HepG2 (cell line): ENCODE data around the gene TBC1D16. TPM values are rescaled to one million over a fixed set of nuclear protein-coding genes. Genes with fewer than 3 reads are reported as not detected.

Source experiments
- CAMTA2 ChIP-seq: sonication (generic); formaldehyde crosslinking; IDR thresholded peaks from 2 replicates; pipeline ENCODE4 v1.4.0; 2020; ENCODE audit warnings: mild to moderate bottlenecking, missing genetic modification reagents, borderline replicate concordance
- ETV6 ChIP-seq: sonication (generic); formaldehyde crosslinking; conservative IDR thresholded peaks from 2 replicates; pipeline ENCODE4 v1.4.0; 2020; ENCODE audit warnings: missing genetic modification reagents
- FOXP1 ChIP-seq, 2 experiments: fragments of 450-650 bp in 1 of 2; IDR thresholded peaks; 2 replicates each; pipeline ENCODE4 v1.6.1; 2017 to 2018; ENCODE audit warnings: antibody characterized with exemption in 1 of 2
- HNF4G ChIP-seq, 2 experiments: sonication (generic) in 1 of 2; formaldehyde crosslinking in 1 of 2; IDR thresholded peaks; 2 replicates each; pipeline versions ENCODE4 v1.4.0 to v1.6.1; 2011 to 2020; ENCODE audit warnings: borderline replicate concordance in 2 of 2, low read depth in 2 of 2, mild to moderate bottlenecking in 2 of 2, low read length in 1 of 2, missing genetic modification reagents in 1 of 2, moderate library complexity in 1 of 2
- JARID2 ChIP-seq: sonication (generic); formaldehyde crosslinking; IDR thresholded peaks from 2 replicates; pipeline ENCODE4 v1.8.1; 2023; ENCODE audit warnings: missing genetic modification reagents, inconsistent platforms; ENCODE audit not compliant: insufficient replicate concordance
- JUN ChIP-seq: sonication (generic); formaldehyde crosslinking; IDR thresholded peaks from 2 replicates; pipeline ENCODE4 v1.4.0; 2020; ENCODE audit warnings: mild to moderate bottlenecking, missing genetic modification reagents
- KAT7 ChIP-seq: IDR thresholded peaks from 2 replicates; pipeline ENCODE4 v1.6.1; 2018; ENCODE audit warnings: borderline replicate concordance, missing compliant biosample characterization
- KLF9 ChIP-seq: IDR thresholded peaks from 2 replicates; pipeline ENCODE4 v1.6.1; 2016; ENCODE audit warnings: low read depth
- MED1 ChIP-seq: sonication (generic); formaldehyde crosslinking; IDR thresholded peaks from 2 replicates; pipeline ENCODE4 v1.4.0; 2020; ENCODE audit warnings: missing genetic modification reagents
- NFRKB ChIP-seq: fragments of 450-650 bp; IDR thresholded peaks from 2 replicates; pipeline ENCODE4 v1.6.1; 2017
- NONO ChIP-seq, 2 experiments: fragments of 450-650 bp in 1 of 2; sonication (generic) in 1 of 2; formaldehyde crosslinking in 1 of 2; IDR thresholded peaks in 1 of 2; conservative IDR thresholded peaks in 1 of 2; 2 replicates each; pipeline versions ENCODE4 v1.6.1 to v1.8.0; 2017 to 2022; ENCODE audit warnings: mild to moderate bottlenecking in 1 of 2, missing genetic modification reagents in 1 of 2, moderate library complexity in 1 of 2
- RNF2 ChIP-seq: fragments of 450-650 bp; conservative IDR thresholded peaks from 2 replicates; pipeline ENCODE4 v1.6.1; 2016; ENCODE audit warnings: low read depth
- RXRB ChIP-seq: IDR thresholded peaks from 2 replicates; pipeline ENCODE4 v1.6.1; 2016; ENCODE audit warnings: borderline replicate concordance, missing genetic modification reagents, missing compliant biosample characterization
- ZBTB8A ChIP-seq: sonication (generic); formaldehyde crosslinking; IDR thresholded peaks from 2 replicates; pipeline ENCODE4 v1.4.0; 2020; ENCODE audit warnings: mild to moderate bottlenecking, low read depth, missing genetic modification reagents, borderline replicate concordance
- ZFP36L2 ChIP-seq: sonication (generic); formaldehyde crosslinking; IDR thresholded peaks from 2 replicates; pipeline ENCODE4 v1.4.0; 2020; ENCODE audit warnings: missing genetic modification reagents
- ZKSCAN5 ChIP-seq: sonication (generic); formaldehyde crosslinking; IDR thresholded peaks from 2 replicates; pipeline ENCODE4 v1.5.1; 2020; ENCODE audit warnings: mild to moderate bottlenecking, missing genetic modification reagents
- ZMYM4 ChIP-seq: sonication (generic); formaldehyde crosslinking; IDR thresholded peaks from 2 replicates; pipeline ENCODE4 v1.8.1; 2023; ENCODE audit warnings: mild to moderate bottlenecking, missing genetic modification reagents
- ZNF383 ChIP-seq: sonication (generic); formaldehyde crosslinking; IDR thresholded peaks from 2 replicates; pipeline ENCODE4 v1.4.0; 2020; ENCODE audit warnings: missing genetic modification reagents, mild to moderate bottlenecking, borderline replicate concordance
- ZNF570 ChIP-seq: sonication (generic); formaldehyde crosslinking; IDR thresholded peaks from 2 replicates; pipeline ENCODE4 v1.4.0; 2020; ENCODE audit warnings: mild to moderate bottlenecking, missing genetic modification reagents, borderline replicate concordance
- ZNF781 ChIP-seq: sonication (generic); formaldehyde crosslinking; IDR thresholded peaks from 2 replicates; pipeline ENCODE4 v1.5.1; 2020; ENCODE audit warnings: borderline replicate concordance, mild to moderate bottlenecking, missing genetic modification reagents; ENCODE audit errors: not compliant biosample characterization
- polyA plus RNA-seq, 8 experiments: library from polyadenylated mRNA; depleted of rRNA in 3 of 8; stranded (reverse) in 7 of 8; unstranded in 1 of 8; fragments of >200 nt; fragmentation: Illumina TruSeq in 4 of 8; extraction: Trizol in 4 of 8; gene quantifications; 2 replicates each; pipeline versions ENCODE4 v1.2.1 to v1.2.3, GENCODE V29; 2011 to 2016; ENCODE audit warnings: low read depth in 4 of 8, missing spikeins in 1 of 8, mixed read lengths in 1 of 8; ENCODE audit not compliant: insufficient read depth in 1 of 8
- total RNA-seq, 5 experiments: library from RNA; depleted of rRNA; stranded (reverse); fragments of >200 nt; fragmentation: Illumina TruSeq; extraction: Trizol; gene quantifications; 2 replicates each; pipeline ENCODE4 v1.2.3, GENCODE V29; 2016; ENCODE audit warnings: low read depth in 1 of 5
- TF ChIP-seq, protein P1 (sequence below): sonication (generic); formaldehyde crosslinking; IDR thresholded peaks from 2 replicates; pipeline ENCODE4 v1.4.0; 2020; ENCODE audit warnings: missing genetic modification reagents, borderline replicate concordance
- TF ChIP-seq, protein P2 (sequence below): sonication (generic); formaldehyde crosslinking; IDR thresholded peaks from 2 replicates; pipeline ENCODE4 v1.4.0; 2020; ENCODE audit warnings: missing genetic modification reagents
- TF ChIP-seq, protein P3 (sequence below): sonication (generic); formaldehyde crosslinking; IDR thresholded peaks from 2 replicates; pipeline ENCODE4 v1.4.0; 2020; ENCODE audit warnings: missing genetic modification reagents, borderline replicate concordance

Gene TBC1D16
- total and polyA plus RNA-seq, 2 of the 13 experiments (the other 11 are each of a cell fraction or from before 2014, with no cell fraction given), result 14.9 to 24.9 TPM

DNA sequence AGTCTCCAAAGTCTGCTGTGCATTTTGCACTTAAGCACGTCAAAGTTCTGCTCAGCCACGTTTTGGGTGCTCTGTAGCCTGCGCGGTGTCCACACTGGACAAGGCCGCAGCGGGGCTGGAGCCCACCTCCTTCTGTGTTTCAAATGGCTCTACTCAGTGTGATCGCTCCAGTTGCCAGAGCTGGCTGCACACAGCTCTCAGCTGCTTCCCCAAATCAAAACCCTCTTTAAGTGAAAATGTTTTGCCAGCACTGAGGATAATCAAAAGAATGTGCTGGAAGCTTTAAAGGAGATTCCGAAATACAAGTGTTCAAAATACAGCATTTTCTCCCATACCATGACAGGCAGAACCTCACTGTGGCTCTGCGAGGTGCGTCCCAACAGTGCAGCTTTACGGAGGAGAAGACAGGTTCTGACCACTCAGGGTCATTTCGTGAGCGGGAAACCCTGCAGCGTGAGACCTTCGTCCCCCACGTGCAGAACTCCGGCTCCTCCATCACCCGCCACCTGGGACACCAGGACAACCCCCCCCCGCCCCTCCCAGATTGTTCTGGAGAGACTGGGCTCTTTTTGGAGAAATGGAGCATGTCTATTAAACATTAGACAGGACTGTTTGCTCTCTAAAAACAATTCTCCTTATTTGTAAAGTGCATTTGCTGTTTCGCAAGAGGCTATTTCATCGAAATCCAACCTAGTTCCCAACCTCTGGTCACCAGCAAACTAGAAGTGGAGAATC, 16.6 kb downstream of the TBC1D16 start (continued):
- TF ChIP-seq ZBTB8A (CRISPR knock-in tag) (0 out of 2 replicates have a peak, but pooled peaks have one; percentile 84), RXRB (CRISPR knock-in tag) (0 out of 2 replicates have a peak, but pooled peaks have one; percentile 11), ZFP36L2 (CRISPR knock-in tag) (no peak), CAMTA2 (CRISPR knock-in tag) (no peak), JUN (no peak), ZKSCAN5 (CRISPR knock-in tag) (no peak), NFRKB (no peak), ZNF570 (CRISPR knock-in tag) (no peak), FOXP1 (IDR thresholded peaks at IDR 0.05) (no peak), FOXP1 (CRISPR knock-in tag; IDR thresholded peaks at IDR 0.05) (0 out of 2 replicates have a peak, but pooled peaks have one; percentile 12), ETV6 (CRISPR knock-in tag) (no peak), KAT7 (CRISPR knock-in tag) (no peak), ZNF383 (CRISPR knock-in tag) (no peak), ZNF781 (CRISPR knock-in tag) (peak; percentile 74), ZMYM4 (CRISPR knock-in tag) (peak; percentile 53; the same call in 1 of the 2 replicates), NONO (IDR thresholded peaks at IDR 0.05) (no peak), NONO (CRISPR knock-in tag; conservative IDR thresholded peaks at IDR 0.05) (0 out of 2 replicates have a peak, but pooled peaks have one; percentile 33), MED1 (CRISPR knock-in tag) (no peak), RNF2 (no peak), KLF9 (CRISPR knock-in tag) (no peak), JARID2 (CRISPR knock-in tag) (no peak), HNF4G (IDR thresholded peaks at IDR 0.05; ENCODE audit: borderline replicate concordance, low read depth, low read length) (peak; percentile 41), HNF4G (CRISPR knock-in tag; IDR thresholded peaks at IDR 0.05; ENCODE audit: borderline replicate concordance, low read depth) (peak; percentile 56; the same call in 1 of the 2 replicates)
- TF ChIP-seq, protein P1, sequence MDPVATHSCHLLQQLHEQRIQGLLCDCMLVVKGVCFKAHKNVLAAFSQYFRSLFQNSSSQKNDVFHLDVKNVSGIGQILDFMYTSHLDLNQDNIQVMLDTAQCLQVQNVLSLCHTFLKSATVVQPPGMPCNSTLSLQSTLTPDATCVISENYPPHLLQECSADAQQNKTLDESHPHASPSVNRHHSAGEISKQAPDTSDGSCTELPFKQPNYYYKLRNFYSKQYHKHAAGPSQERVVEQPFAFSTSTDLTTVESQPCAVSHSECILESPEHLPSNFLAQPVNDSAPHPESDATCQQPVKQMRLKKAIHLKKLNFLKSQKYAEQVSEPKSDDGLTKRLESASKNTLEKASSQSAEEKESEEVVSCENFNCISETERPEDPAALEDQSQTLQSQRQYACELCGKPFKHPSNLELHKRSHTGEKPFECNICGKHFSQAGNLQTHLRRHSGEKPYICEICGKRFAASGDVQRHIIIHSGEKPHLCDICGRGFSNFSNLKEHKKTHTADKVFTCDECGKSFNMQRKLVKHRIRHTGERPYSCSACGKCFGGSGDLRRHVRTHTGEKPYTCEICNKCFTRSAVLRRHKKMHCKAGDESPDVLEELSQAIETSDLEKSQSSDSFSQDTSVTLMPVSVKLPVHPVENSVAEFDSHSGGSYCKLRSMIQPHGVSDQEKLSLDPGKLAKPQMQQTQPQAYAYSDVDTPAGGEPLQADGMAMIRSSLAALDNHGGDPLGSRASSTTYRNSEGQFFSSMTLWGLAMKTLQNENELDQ, result no peak
- TF ChIP-seq, protein P2, sequence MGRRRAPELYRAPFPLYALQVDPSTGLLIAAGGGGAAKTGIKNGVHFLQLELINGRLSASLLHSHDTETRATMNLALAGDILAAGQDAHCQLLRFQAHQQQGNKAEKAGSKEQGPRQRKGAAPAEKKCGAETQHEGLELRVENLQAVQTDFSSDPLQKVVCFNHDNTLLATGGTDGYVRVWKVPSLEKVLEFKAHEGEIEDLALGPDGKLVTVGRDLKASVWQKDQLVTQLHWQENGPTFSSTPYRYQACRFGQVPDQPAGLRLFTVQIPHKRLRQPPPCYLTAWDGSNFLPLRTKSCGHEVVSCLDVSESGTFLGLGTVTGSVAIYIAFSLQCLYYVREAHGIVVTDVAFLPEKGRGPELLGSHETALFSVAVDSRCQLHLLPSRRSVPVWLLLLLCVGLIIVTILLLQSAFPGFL (CRISPR knock-in tag), result no peak
- TF ChIP-seq, protein P3, sequence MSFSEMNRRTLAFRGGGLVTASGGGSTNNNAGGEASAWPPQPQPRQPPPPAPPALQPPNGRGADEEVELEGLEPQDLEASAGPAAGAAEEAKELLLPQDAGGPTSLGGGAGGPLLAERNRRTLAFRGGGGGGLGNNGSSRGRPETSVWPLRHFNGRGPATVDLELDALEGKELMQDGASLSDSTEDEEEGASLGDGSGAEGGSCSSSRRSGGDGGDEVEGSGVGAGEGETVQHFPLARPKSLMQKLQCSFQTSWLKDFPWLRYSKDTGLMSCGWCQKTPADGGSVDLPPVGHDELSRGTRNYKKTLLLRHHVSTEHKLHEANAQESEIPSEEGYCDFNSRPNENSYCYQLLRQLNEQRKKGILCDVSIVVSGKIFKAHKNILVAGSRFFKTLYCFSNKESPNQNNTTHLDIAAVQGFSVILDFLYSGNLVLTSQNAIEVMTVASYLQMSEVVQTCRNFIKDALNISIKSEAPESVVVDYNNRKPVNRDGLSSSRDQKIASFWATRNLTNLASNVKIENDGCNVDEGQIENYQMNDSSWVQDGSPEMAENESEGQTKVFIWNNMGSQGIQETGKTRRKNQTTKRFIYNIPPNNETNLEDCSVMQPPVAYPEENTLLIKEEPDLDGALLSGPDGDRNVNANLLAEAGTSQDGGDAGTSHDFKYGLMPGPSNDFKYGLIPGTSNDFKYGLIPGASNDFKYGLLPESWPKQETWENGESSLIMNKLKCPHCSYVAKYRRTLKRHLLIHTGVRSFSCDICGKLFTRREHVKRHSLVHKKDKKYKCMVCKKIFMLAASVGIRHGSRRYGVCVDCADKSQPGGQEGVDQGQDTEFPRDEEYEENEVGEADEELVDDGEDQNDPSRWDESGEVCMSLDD (CRISPR knock-in tag), result no peak
